Trophoblast cell (in vitro differentiated cells and primary cell): Measurements from ENCODE around the gene PAGE1. TPM values are rescaled to one million over a fixed set of nuclear protein-coding genes. Genes with fewer than 3 reads are reported as not detected.
A peak's percentile ranks its signal among the peaks of the same experiment; 100 is the strongest.
"Not testable (repeated sequence)": the region's sequence is repeated elsewhere in the genome, so short reads cannot be mapped to it uniquely, and the experiment has no call there.

Experiments used
- DNase-seq, 2 donors: peaks; one replicate each; pipeline ENCODE4 v3.0.0-alpha.2; 2016
- H2AFZ ChIP-seq: 2 replicates; pipeline ENCODE4 v1.6.1; 2013; ENCODE audit warnings: low read length, moderate library complexity, mild to moderate bottlenecking; ENCODE audit not compliant: insufficient read depth, poor library complexity
- H2AK5ac ChIP-seq: 2 replicates; pipeline ENCODE4 v1.6.1; 2013; ENCODE audit warnings: mild to moderate bottlenecking, low read length
- H2BK120ac ChIP-seq: 2 replicates; pipeline ENCODE4 v1.6.1; 2013; ENCODE audit warnings: low read length, mild to moderate bottlenecking, moderate library complexity; ENCODE audit not compliant: insufficient read depth, poor library complexity
- H2BK12ac ChIP-seq: 2 replicates; pipeline ENCODE4 v1.6.1; 2013; ENCODE audit warnings: mild to moderate bottlenecking, low read length, moderate library complexity
- H2BK5ac ChIP-seq: 2 replicates; pipeline ENCODE4 v1.6.1; 2013; ENCODE audit warnings: low read length, low read depth, moderate library complexity, mild to moderate bottlenecking; ENCODE audit not compliant: poor library complexity
- H3K14ac ChIP-seq: 2 replicates; pipeline ENCODE4 v1.6.1; 2013; ENCODE audit warnings: mild to moderate bottlenecking, low read length
- H3K18ac ChIP-seq: 2 replicates; pipeline ENCODE4 v1.6.1; 2013; ENCODE audit warnings: mild to moderate bottlenecking, low read length
- H3K23ac ChIP-seq: 2 replicates; pipeline ENCODE4 v1.6.1; 2013; ENCODE audit warnings: low read length
- H3K27ac ChIP-seq: 2 replicates; pipeline ENCODE4 v1.5.1; 2013; ENCODE audit warnings: low read depth, mild to moderate bottlenecking, inconsistent platforms, low read length, moderate library complexity
- H3K27me3 ChIP-seq: 2 replicates; pipeline ENCODE4 v1.6.1; 2013; ENCODE audit warnings: inconsistent platforms, mild to moderate bottlenecking, low read length, moderate library complexity; ENCODE audit not compliant: insufficient read depth
- H3K36me3 ChIP-seq, 2 experiments: 1 replicate in 1 of 2; 2 replicates in 1 of 2; pipeline ENCODE4 v1.6.1; 2013; ENCODE audit warnings: low read length in 2 of 2, mild to moderate bottlenecking in 2 of 2, moderate library complexity in 1 of 2; ENCODE audit not compliant: insufficient read depth in 2 of 2, control insufficient read depth in 1 of 2
- H3K4ac ChIP-seq: 2 replicates; pipeline ENCODE4 v1.6.1; 2013; ENCODE audit warnings: low read depth, mild to moderate bottlenecking, low read length, moderate library complexity
- H3K4me1 ChIP-seq, 2 experiments: 1 replicate in 1 of 2; 2 replicates in 1 of 2; pipeline ENCODE4 v1.6.1; 2013; ENCODE audit warnings: low read length in 2 of 2, mild to moderate bottlenecking in 2 of 2, moderate library complexity in 1 of 2; ENCODE audit not compliant: insufficient read depth in 2 of 2, control insufficient read depth in 1 of 2
- H3K4me2 ChIP-seq: 2 replicates; pipeline ENCODE4 v1.6.1; 2013; ENCODE audit warnings: inconsistent platforms, mild to moderate bottlenecking, low read length, moderate library complexity
- H3K4me3 ChIP-seq: 2 replicates; pipeline ENCODE4 v1.5.1; 2013; ENCODE audit warnings: mild to moderate bottlenecking, low read depth, low read length, inconsistent platforms
- H3K79me1 ChIP-seq: one replicate; pipeline ENCODE4 v1.6.1; 2013; ENCODE audit warnings: low read length
- H3K79me2 ChIP-seq: 2 replicates; pipeline ENCODE4 v1.6.1; 2013; ENCODE audit warnings: low read length, mild to moderate bottlenecking; ENCODE audit not compliant: control insufficient read depth, insufficient read depth, poor library complexity
- H3K9ac ChIP-seq: 2 replicates; pipeline ENCODE4 v1.6.1; 2013; ENCODE audit warnings: mild to moderate bottlenecking, low read length
- H3K9me3 ChIP-seq: 2 replicates; pipeline ENCODE4 v1.6.1; 2013; ENCODE audit warnings: low read depth, mild to moderate bottlenecking, control low read depth, inconsistent platforms, low read length; ENCODE audit not compliant: insufficient read depth
- H4K12ac ChIP-seq: 2 replicates; pipeline ENCODE4 v1.6.1; 2013; ENCODE audit warnings: low read depth, mild to moderate bottlenecking, low read length, moderate library complexity
- H4K8ac ChIP-seq: 2 replicates; pipeline ENCODE4 v1.6.1; 2013; ENCODE audit warnings: low read depth, mild to moderate bottlenecking, low read length, moderate library complexity
- H4K91ac ChIP-seq: one replicate; pipeline ENCODE4 v1.6.1; 2013; ENCODE audit warnings: low read depth, mild to moderate bottlenecking, low read length, moderate library complexity
- WGBS: extraction: QIAGEN DNeasy Blood & Tissue Kit; methylation state at CpG from one replicate; pipeline ENCODE4 v1.1.7; 2013; ENCODE audit warnings: missing lambda C conversion rate; ENCODE audit not compliant: insufficient read length, insufficient coverage; ENCODE audit errors: extremely low coverage; 5-methylcytosine and 5-hydroxymethylcytosine counted together
- polyA plus RNA-seq: library from polyadenylated mRNA; stranded (reverse); fragments of 200-250 nt; gene quantifications from 2 replicates; pipeline ENCODE4 v1.2.3, GENCODE V29; 2013

Gene PAGE1, protein sequence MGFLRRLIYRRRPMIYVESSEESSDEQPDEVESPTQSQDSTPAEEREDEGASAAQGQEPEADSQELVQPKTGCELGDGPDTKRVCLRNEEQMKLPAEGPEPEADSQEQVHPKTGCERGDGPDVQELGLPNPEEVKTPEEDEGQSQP
- polyA plus RNA-seq, result not detected in 2 replicates

GRCh38 chrX:49695276-49696180 lies at the start of gene PAGE1:
PAGE1 (minus strand) TSS chrX:49695984; CDS start chrX:49694770, 1,214 bp downstream.
- H2AK5ac ChIP-seq, result no peak within 1 kb of the TSS
- H3K14ac ChIP-seq, result no peak within 1 kb of the TSS
- no peaks in the 10 kb centered on the region for H3K9me3 ChIP-seq
- no peak within 1 kb of the TSS for H3K27ac ChIP-seq
- no peaks in the 10 kb centered on the region for H3K36me3 ChIP-seq
- H3K4ac ChIP-seq, result no peak within 1 kb of the TSS
- no peak within 1 kb of the TSS for H2BK12ac ChIP-seq
- no peak for DNase-seq
- no peaks in the 10 kb centered on the region for H3K27me3 ChIP-seq
- no peak within 1 kb of the TSS for H2BK5ac ChIP-seq
- H2BK120ac ChIP-seq, result no peak within 1 kb of the TSS
- H3K4me2 ChIP-seq, result no peak within 1 kb of the TSS
- no peak within 1 kb of the TSS for H3K9ac ChIP-seq
- H2AFZ ChIP-seq, result no peak within 1 kb of the TSS
- no peaks in the 10 kb centered on the region for H3K79me2 ChIP-seq
- no peak within 1 kb of the TSS for H4K8ac ChIP-seq
- H3K23ac ChIP-seq, result no peak within 1 kb of the TSS
- no peaks in the 10 kb centered on the region for H3K4me1 ChIP-seq
- H3K18ac ChIP-seq, result no peak within 1 kb of the TSS
- no CpG with 5 or more reads among the region's 38 CpGs for WGBS
- H3K79me1 ChIP-seq, result no peaks in the 10 kb centered on the region
- no peak within 1 kb of the TSS for H4K12ac ChIP-seq
- no peak within 1 kb of the TSS for H3K4me3 ChIP-seq
- H4K91ac ChIP-seq, result no peak within 1 kb of the TSS

DNA sequence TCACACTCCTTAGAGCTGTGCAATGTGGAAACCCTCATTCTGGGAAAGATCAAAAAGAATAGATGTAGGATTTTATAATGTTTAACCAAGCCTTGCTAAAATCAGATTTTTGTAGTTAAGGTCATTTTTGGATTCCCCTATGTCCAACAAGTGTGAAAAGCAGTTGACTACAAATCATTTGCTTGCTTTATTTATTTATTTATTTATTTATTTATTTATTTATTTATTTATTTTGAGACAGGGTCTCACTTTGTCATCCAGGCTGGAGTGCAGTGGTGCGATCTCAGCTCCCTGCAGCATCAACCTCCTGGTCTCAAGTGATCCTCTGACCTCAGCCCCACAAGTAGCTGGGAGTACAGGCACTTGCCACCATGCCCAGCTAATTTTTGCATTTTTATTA lies 45.7 kb upstream of the PAGE1 start:
- H3K4ac ChIP-seq, H3K9ac ChIP-seq, H3K9me3 ChIP-seq, H3K4me3 ChIP-seq, H3K23ac ChIP-seq, H2BK120ac ChIP-seq, H2AK5ac ChIP-seq, H3K27ac ChIP-seq, H3K4me1 ChIP-seq, H4K8ac ChIP-seq, H2BK12ac ChIP-seq, H3K36me3 ChIP-seq, H4K91ac ChIP-seq, H3K18ac ChIP-seq, H3K79me1 ChIP-seq, H3K79me2 ChIP-seq, DNase-seq, H3K4me2 ChIP-seq, H2AFZ ChIP-seq, H3K14ac ChIP-seq, H2BK5ac ChIP-seq, H3K27me3 ChIP-seq, H4K12ac ChIP-seq: not testable (repeated sequence)
- no CpG with 5 or more reads among the region's 1 CpG for WGBS

DNA sequence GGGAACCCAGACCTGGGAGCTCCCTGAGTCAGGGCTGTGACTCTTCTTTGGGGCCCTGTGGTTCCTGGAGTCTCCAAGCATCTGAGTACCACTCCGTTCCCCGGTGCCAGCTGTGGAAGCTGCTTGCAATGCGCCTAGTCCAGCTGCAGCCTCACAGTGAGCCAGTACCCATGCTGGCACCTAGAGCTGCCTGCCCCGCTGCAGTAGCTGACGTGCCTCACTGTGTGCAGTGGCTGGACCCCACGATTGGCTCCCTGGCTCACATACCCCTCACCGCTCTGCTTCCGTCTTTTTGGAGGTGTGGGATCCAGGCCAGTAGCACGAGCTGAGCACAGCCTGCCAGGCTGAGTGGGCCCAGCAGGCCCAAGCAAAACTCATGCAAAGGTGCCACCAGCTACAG lies 32.1 kb upstream of the PAGE1 start:
- Histone ChIP-seq H3K23ac (no peak overlapping the region), H2AK5ac (no peak overlapping the region), H3K18ac (no peak overlapping the region), H2BK5ac (no peak overlapping the region), H2BK12ac (no peak overlapping the region), H4K91ac (no peak overlapping the region), H3K36me3 (no peaks in the 10 kb centered on the region), H3K79me2 (no peaks in the 10 kb centered on the region), H4K12ac (peak overlapping the region; percentile 7), H2AFZ (no peak overlapping the region), H3K4me1 (no peaks in the 10 kb centered on the region), H3K79me1 (no peaks in the 10 kb centered on the region), H3K9ac (no peak overlapping the region), H3K4me3 (no peak overlapping the region), H2BK120ac (no peak overlapping the region), H3K27ac (no peak overlapping the region), H3K14ac (no peak overlapping the region), H3K9me3 (no peaks in the 10 kb centered on the region), H3K4ac (no peak overlapping the region), H4K8ac (no peak overlapping the region), H3K4me2 (no peak overlapping the region), H3K27me3 (no peaks in the 10 kb centered on the region)
- DNase-seq, result no peak
- WGBS, result no CpG with 5 or more reads among the region's 9 CpGs

DNA sequence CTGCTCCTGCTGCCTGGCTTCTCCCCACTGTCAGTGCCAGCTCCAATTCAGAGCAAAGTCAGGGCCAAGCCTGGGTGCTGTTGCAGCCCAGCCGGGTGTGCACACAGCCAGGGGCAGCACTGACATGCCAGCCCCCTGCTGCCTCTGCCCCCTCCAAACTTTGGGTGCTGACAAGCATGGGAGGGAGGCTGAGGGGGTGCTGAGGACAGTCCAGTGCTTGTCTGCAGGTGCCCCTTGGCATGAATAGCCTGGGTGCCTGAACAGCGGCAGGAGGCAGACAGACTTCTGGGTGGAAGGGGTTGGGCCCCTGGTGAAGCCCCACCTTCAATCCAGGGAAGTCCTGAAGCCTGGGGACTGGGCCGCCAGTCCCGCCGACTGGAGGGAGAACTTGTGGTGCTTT lies 31.2 kb upstream of the PAGE1 start:
- Histone ChIP-seq H3K4me2 (no peak overlapping the region), H3K4me3 (no peak overlapping the region), H3K9ac (no peak overlapping the region), H2AK5ac (no peak overlapping the region), H3K4ac (no peak overlapping the region), H3K36me3 (no peaks in the 10 kb centered on the region), H3K27ac (no peak overlapping the region), H2BK12ac (no peak overlapping the region), H3K14ac (no peak overlapping the region), H3K9me3 (no peaks in the 10 kb centered on the region), H3K79me2 (no peaks in the 10 kb centered on the region), H2BK120ac (no peak overlapping the region), H2BK5ac (no peak overlapping the region), H3K4me1 (no peaks in the 10 kb centered on the region), H3K27me3 (no peaks in the 10 kb centered on the region), H3K23ac (no peak overlapping the region), H4K91ac (no peak overlapping the region), H4K12ac (no peak overlapping the region), H4K8ac (no peak overlapping the region), H3K79me1 (no peaks in the 10 kb centered on the region), H2AFZ (no peak overlapping the region), H3K18ac (no peak overlapping the region)
- DNase-seq, result no peak
- WGBS, result no CpG with 5 or more reads among the region's 5 CpGs
